ENCODE measurements around the gene ETF1.
A peak's percentile ranks its signal among the peaks of the same experiment; 100 is the strongest.

DNA sequence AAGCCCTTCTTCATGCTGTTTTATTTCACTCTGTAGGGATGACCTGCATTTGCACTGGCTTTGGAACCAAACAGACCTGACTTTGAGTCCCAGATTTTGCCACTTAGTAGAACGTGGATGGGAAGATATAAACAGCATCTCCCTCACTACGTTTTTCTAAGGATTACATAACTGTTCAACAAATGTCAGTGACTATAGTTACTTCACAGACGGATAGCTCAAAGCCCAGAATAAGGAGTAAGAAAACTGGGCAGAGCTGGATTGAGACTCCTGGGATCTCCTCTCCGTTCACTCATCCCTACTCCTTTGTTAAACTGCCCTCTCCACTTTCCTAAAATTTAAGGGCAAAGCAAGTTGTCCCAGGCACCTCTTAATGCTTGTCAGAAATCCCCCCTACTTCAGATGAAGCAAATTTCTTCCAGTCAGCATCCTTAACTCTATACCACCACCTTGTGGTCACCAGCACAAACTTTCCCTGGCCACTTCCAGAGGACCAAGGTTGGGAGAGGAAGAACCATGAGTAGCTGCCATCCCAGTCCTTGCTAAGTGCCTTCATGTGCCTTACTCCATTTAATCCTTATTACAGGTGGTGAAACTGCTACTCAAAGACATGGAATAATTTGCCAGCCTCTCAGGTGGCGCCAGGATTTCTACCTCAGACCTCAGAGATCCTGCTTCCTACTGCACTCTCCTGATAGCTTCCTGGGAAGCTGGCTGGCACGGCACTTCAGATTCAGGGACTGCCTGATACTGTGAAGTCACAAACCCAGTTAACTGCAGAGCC is 39.4 kb downstream of the ETF1 start:
- TF ChIP-seq POLR2A (IDR thresholded peaks at IDR 0.05), result no peak
- TF ChIP-seq, protein P1, sequence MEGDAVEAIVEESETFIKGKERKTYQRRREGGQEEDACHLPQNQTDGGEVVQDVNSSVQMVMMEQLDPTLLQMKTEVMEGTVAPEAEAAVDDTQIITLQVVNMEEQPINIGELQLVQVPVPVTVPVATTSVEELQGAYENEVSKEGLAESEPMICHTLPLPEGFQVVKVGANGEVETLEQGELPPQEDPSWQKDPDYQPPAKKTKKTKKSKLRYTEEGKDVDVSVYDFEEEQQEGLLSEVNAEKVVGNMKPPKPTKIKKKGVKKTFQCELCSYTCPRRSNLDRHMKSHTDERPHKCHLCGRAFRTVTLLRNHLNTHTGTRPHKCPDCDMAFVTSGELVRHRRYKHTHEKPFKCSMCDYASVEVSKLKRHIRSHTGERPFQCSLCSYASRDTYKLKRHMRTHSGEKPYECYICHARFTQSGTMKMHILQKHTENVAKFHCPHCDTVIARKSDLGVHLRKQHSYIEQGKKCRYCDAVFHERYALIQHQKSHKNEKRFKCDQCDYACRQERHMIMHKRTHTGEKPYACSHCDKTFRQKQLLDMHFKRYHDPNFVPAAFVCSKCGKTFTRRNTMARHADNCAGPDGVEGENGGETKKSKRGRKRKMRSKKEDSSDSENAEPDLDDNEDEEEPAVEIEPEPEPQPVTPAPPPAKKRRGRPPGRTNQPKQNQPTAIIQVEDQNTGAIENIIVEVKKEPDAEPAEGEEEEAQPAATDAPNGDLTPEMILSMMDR (IDR thresholded peaks at IDR 0.05), result peak in 1 of 3 donors; percentile 58
